ENCODE results near the gene SND1. TPM values are rescaled to one million over a fixed set of nuclear protein-coding genes. Genes with fewer than 3 reads are reported as not detected.

The SND1 gene
- total and polyA plus RNA-seq, 2 donors (not counting 1 experiment from before 2014, with no cell fraction given), result 44.4 to 165 TPM

- Mint-ChIP-seq H3K27me3 (no peaks in the 10 kb centered on the region), H3K9me3 (ENCODE audit: insufficient read depth) (no peaks in the 10 kb centered on the region), H3K4me3 (no peak overlapping the region), H3K27ac (no peak overlapping the region), H3K4me1 (peaks cover 28% of the 10 kb centered on the region)
- 98% methylated on average over 5 of the region's 5 CpGs for WGBS (ENCODE audit: insufficient coverage)
- H3K4me3 ChIP-seq (ENCODE audit: control extremely low read depth in 1 of 5, extremely low read depth in 1 of 5, insufficient read depth in 1 of 5, low read depth in 2 of 5, low read length in 4 of 5), result no peak overlapping the region
- H3K4me2 ChIP-seq (replicated peaks; ENCODE audit: low read depth, low read length, poor library complexity, severe bottlenecking), result no peak overlapping the region
- peaks cover 6 to 12% of the 10 kb centered on the region in 2 donors for H3K4me1 ChIP-seq (ENCODE audit: control insufficient read depth in 2 of 2, insufficient read depth in 2 of 2, low read length in 2 of 2)
- H4K20me1 ChIP-seq (ENCODE audit: control insufficient read depth, insufficient read depth, low read length, poor library complexity, severe bottlenecking), result peaks cover 5% of the 10 kb centered on the region
- no peak overlapping the region for H3K9ac ChIP-seq (ENCODE audit: low read length)
- intact Hi-C loops (cut with micrococcal nuclease), result no loop called here
- TF ChIP-seq CTCF (IDR thresholded peaks at IDR 0.05), result no peak
- TF ChIP-seq EZH2 (IDR thresholded peaks at IDR 0.05; ENCODE audit: borderline replicate concordance, insufficient read depth, low read depth, low read length, poor library complexity, severe bottlenecking), result no peak
- no peak overlapping the region for H2AFZ ChIP-seq (ENCODE audit: insufficient read depth, low read depth, low read length, poor library complexity, severe bottlenecking)
- ChIA-PET CTCF (interaction anchor here (0.9 kb wide), 1 partner anchor 10 kb away, joined by 3 read pairs; no protein-coding TSS in a partner anchor), POLR2A (no interaction called here)
- no peaks in the 10 kb centered on the region for H3K9me3 ChIP-seq (ENCODE audit: control extremely low read depth in 1 of 3, control insufficient read depth in 2 of 3, insufficient read depth in 1 of 3, low read length in 2 of 3)
- H3K36me3 ChIP-seq (replicated peaks in 1 of 2; ENCODE audit: control extremely low read depth in 1 of 2, control insufficient read depth in 1 of 2, extremely low read depth in 1 of 2, insufficient read depth in 2 of 2, low read length in 1 of 2), result peaks cover 0 to under 1% of the 10 kb centered on the region in 2 experiments
- ATAC-seq (ENCODE audit: low read depth) (no peak), DNase-seq (no peak)
- H3K27ac ChIP-seq (ENCODE audit: low read length in 2 of 2), result no peak overlapping the region
- H3K79me2 ChIP-seq (ENCODE audit: control insufficient read depth, insufficient read depth, low read length), result peaks cover 7% of the 10 kb centered on the region
- no peaks in the 10 kb centered on the region for H3K27me3 ChIP-seq (replicated peaks in 1 of 4; ENCODE audit: control extremely low read depth in 1 of 4, control insufficient read depth in 3 of 4, insufficient read depth in 4 of 4, low read length in 3 of 4)
Measured at GRCh38 chr7:128055637-128056036, 403.6 kb downstream of the SND1 start.

- intact Hi-C loops (cut with micrococcal nuclease), result no loop called here
Measured at GRCh38 chr7:128056901-128057300, 404.9 kb downstream of the SND1 start.

More at GRCh38 chr7:128056901-128057300, 404.9 kb downstream of the SND1 start:
- TF ChIP-seq EZH2 (IDR thresholded peaks at IDR 0.05; ENCODE audit: borderline replicate concordance, insufficient read depth, low read depth, low read length, poor library complexity, severe bottlenecking), result no peak
- no peak for TF ChIP-seq CTCF (IDR thresholded peaks at IDR 0.05)
- Mint-ChIP-seq H3K27me3 (no peaks in the 10 kb centered on the region), H3K4me3 (no peak overlapping the region), H3K27ac (no peak overlapping the region), H3K4me1 (peaks cover 26% of the 10 kb centered on the region), H3K9me3 (ENCODE audit: insufficient read depth) (no peaks in the 10 kb centered on the region)
- no peak overlapping the region for H3K4me3 ChIP-seq (ENCODE audit: control extremely low read depth in 1 of 5, extremely low read depth in 1 of 5, insufficient read depth in 1 of 5, low read depth in 2 of 5, low read length in 4 of 5)
- H3K36me3 ChIP-seq (replicated peaks in 1 of 2; ENCODE audit: control extremely low read depth in 1 of 2, control insufficient read depth in 1 of 2, extremely low read depth in 1 of 2, insufficient read depth in 2 of 2, low read length in 1 of 2), result peaks cover 0 to 8% of the 10 kb centered on the region in 2 experiments
- 100% methylated on average over 2 of the region's 8 CpGs for WGBS (ENCODE audit: insufficient coverage)
- POLR2A ChIA-PET, result no interaction called here
- H3K9me3 ChIP-seq (ENCODE audit: control extremely low read depth in 1 of 3, control insufficient read depth in 2 of 3, insufficient read depth in 1 of 3, low read length in 2 of 3), result no peaks in the 10 kb centered on the region
- no peak overlapping the region for H3K27ac ChIP-seq (ENCODE audit: low read length in 2 of 2)
- H3K9ac ChIP-seq (ENCODE audit: low read length), result no peak overlapping the region
- no peak for DNase-seq
- H2AFZ ChIP-seq (ENCODE audit: insufficient read depth, low read depth, low read length, poor library complexity, severe bottlenecking), result no peak overlapping the region
- no peaks in the 10 kb centered on the region for H3K27me3 ChIP-seq (replicated peaks in 1 of 4; ENCODE audit: control extremely low read depth in 1 of 4, control insufficient read depth in 3 of 4, insufficient read depth in 4 of 4, low read length in 3 of 4)
- no peak overlapping the region for H3K4me2 ChIP-seq (replicated peaks; ENCODE audit: low read depth, low read length, poor library complexity, severe bottlenecking)
- H4K20me1 ChIP-seq (ENCODE audit: control insufficient read depth, insufficient read depth, low read length, poor library complexity, severe bottlenecking), result peaks cover 5% of the 10 kb centered on the region
- H3K79me2 ChIP-seq (ENCODE audit: control insufficient read depth, insufficient read depth, low read length), result peaks cover 4% of the 10 kb centered on the region
- CTCF ChIA-PET, result no interaction called here
- peaks cover 6 to 12% of the 10 kb centered on the region in 2 donors for H3K4me1 ChIP-seq (ENCODE audit: control insufficient read depth in 2 of 2, insufficient read depth in 2 of 2, low read length in 2 of 2)
- no peak for ATAC-seq (ENCODE audit: low read depth)

Data from B cell (primary cell).